Measurements from ENCODE around the gene TRMT6. TPM values are rescaled to one million over a fixed set of nuclear protein-coding genes. Genes with fewer than 3 reads are reported as not detected.
A peak's percentile ranks its signal among the peaks of the same experiment; 100 is the strongest.

Gene TRMT6
- total RNA-seq, 1 experiment from 2014 or later: 21.1 TPM

DNA sequence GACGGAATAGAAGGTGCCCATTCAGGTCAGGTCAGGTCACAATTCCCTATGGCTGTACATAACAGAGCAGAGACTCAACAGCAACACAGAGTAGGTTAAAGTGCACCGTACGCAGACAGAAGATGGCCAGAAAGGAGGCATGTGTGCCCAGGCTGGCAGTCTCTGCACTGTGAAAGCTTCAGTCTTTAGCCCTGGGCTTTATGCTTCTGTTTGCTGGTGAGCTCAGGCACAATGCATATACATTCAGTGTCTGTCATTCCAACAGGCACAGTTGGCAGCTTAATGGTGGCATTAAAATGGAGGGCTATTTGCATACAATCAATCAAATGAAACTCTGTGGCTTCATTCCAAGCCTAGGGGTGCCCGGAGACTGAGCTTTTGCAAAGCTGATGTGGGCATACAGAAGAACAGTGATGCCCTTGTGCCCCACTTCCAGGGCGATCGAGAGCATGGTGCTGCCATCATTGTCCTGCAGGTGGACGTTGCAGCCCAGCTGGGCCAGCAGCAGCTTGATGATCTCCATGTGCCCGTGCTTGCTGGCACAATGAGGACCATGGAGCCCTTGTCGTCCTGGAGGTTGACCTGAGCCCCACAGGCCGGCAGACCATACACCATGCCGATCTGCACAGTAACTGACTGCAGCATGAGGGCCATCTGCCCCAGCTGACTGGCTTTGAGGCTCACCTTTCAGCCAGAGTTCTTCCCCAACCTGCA lies 22.4 kb downstream of the TRMT6 start:
- H3K9me3 ChIP-seq (ENCODE audit: low read length): no peaks in the 10 kb centered on the region
- H3K27me3 ChIP-seq (ENCODE audit: low read length): no peaks in the 10 kb centered on the region
- peaks cover 6% of the 10 kb centered on the region for H3K4me1 ChIP-seq (ENCODE audit: low read length)
- H3K79me2 ChIP-seq (ENCODE audit: low read length): no peaks in the 10 kb centered on the region
- H3K4me2 ChIP-seq (ENCODE audit: low read depth, low read length, poor library complexity, severe bottlenecking): no peak overlapping the region
- H3K9ac ChIP-seq (ENCODE audit: low read length): no peak overlapping the region
- no peak overlapping the region for H3K4me3 ChIP-seq (ENCODE audit: low read length)
- H2AFZ ChIP-seq (ENCODE audit: low read length): no peak overlapping the region
- no peak overlapping the region for H3K27ac ChIP-seq (ENCODE audit: low read length)
- DNase-seq: no peak
- H4K20me1 ChIP-seq (ENCODE audit: insufficient read depth, low read depth, low read length): no peaks in the 10 kb centered on the region
- H3K36me3 ChIP-seq (ENCODE audit: insufficient read depth, low read length): no peaks in the 10 kb centered on the region
- no peaks in the 10 kb centered on the region for H3K9me2 ChIP-seq (replicated peaks; ENCODE audit: insufficient read depth, low read length)

DNA sequence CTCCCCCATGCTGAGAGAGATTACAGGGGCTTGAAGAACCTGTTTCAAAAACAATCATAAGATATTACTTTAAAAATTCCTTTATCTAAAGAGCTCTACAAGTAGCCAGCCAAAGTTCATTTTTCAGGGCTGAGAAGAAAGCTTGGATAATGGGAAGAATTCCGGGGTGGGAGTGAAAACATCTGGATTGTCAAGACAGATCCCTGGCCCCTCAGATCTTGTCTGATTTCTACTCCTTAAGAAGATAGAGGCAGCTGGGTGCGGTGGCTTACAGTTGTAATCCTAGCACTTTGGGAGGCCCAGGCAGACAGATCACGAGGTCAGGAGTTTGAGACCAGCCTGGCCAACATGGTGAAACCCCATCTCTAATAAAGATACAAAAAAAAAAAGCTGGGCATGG lies 24.8 kb downstream of the TRMT6 start:
- Histone ChIP-seq H3K4me3 (ENCODE audit: low read length) (no peak overlapping the region), H3K4me2 (ENCODE audit: low read depth, low read length, poor library complexity, severe bottlenecking) (no peak overlapping the region), H4K20me1 (ENCODE audit: insufficient read depth, low read depth, low read length) (no peaks in the 10 kb centered on the region), H3K27me3 (ENCODE audit: low read length) (no peaks in the 10 kb centered on the region), H3K9me2 (replicated peaks; ENCODE audit: insufficient read depth, low read length) (no peaks in the 10 kb centered on the region), H3K79me2 (ENCODE audit: low read length) (no peaks in the 10 kb centered on the region), H3K4me1 (ENCODE audit: low read length) (peaks cover 6% of the 10 kb centered on the region), H2AFZ (ENCODE audit: low read length) (no peak overlapping the region), H3K9me3 (ENCODE audit: low read length) (no peaks in the 10 kb centered on the region), H3K36me3 (ENCODE audit: insufficient read depth, low read length) (no peaks in the 10 kb centered on the region), H3K27ac (ENCODE audit: low read length) (no peak overlapping the region), H3K9ac (ENCODE audit: low read length) (no peak overlapping the region)
- no peak for DNase-seq

GRCh38 chr20:5923493-5923892 lies 26.8 kb downstream of the TRMT6 start:
- H3K9me3 ChIP-seq (ENCODE audit: low read length): no peaks in the 10 kb centered on the region
- no peak overlapping the region for H3K9ac ChIP-seq (ENCODE audit: low read length)
- H3K9me2 ChIP-seq (replicated peaks; ENCODE audit: insufficient read depth, low read length): no peaks in the 10 kb centered on the region
- H3K4me2 ChIP-seq (ENCODE audit: low read depth, low read length, poor library complexity, severe bottlenecking): no peak overlapping the region
- no peaks in the 10 kb centered on the region for H3K27me3 ChIP-seq (ENCODE audit: low read length)
- H3K27ac ChIP-seq (ENCODE audit: low read length): no peak overlapping the region
- H3K36me3 ChIP-seq (ENCODE audit: insufficient read depth, low read length): no peaks in the 10 kb centered on the region
- H3K79me2 ChIP-seq (ENCODE audit: low read length): no peaks in the 10 kb centered on the region
- peak overlapping the region; percentile 77; the same call in 1 of the 2 replicates for H2AFZ ChIP-seq (ENCODE audit: low read length)
- peaks cover 6% of the 10 kb centered on the region for H3K4me1 ChIP-seq (ENCODE audit: low read length)
- H3K4me3 ChIP-seq (ENCODE audit: low read length): no peak overlapping the region
- no peak for DNase-seq
- H4K20me1 ChIP-seq (ENCODE audit: insufficient read depth, low read depth, low read length): no peaks in the 10 kb centered on the region

DNA sequence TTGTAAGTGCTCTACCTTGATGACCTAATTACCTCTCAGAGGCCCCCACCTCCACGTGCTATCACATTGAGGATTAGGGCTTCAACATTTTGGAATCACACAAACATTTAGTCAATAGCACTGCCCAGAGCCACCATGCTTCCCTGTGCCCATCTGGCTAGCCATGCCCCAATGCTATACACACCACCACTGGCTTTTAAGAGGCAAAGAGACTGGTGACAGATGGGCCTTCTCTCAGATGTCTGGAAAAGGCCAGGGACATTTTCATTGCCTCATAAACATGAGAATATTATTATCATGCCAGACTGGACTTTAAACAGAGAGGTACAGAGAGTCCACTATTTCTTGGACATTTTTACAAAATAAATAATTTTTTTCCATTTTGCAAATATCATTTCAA lies 29.8 kb downstream of the TRMT6 start:
- H3K36me3 ChIP-seq (ENCODE audit: insufficient read depth, low read length): no peaks in the 10 kb centered on the region
- no peak for DNase-seq
- no peak overlapping the region for H3K9ac ChIP-seq (ENCODE audit: low read length)
- no peaks in the 10 kb centered on the region for H3K9me2 ChIP-seq (replicated peaks; ENCODE audit: insufficient read depth, low read length)
- H2AFZ ChIP-seq (ENCODE audit: low read length): no peak overlapping the region
- H3K9me3 ChIP-seq (ENCODE audit: low read length): no peaks in the 10 kb centered on the region
- H4K20me1 ChIP-seq (ENCODE audit: insufficient read depth, low read depth, low read length): no peaks in the 10 kb centered on the region
- no peak overlapping the region for H3K27ac ChIP-seq (ENCODE audit: low read length)
- H3K4me2 ChIP-seq (ENCODE audit: low read depth, low read length, poor library complexity, severe bottlenecking): no peak overlapping the region
- no peaks in the 10 kb centered on the region for H3K27me3 ChIP-seq (ENCODE audit: low read length)
- H3K79me2 ChIP-seq (ENCODE audit: low read length): no peaks in the 10 kb centered on the region
- no peaks in the 10 kb centered on the region for H3K4me1 ChIP-seq (ENCODE audit: low read length)
- no peak overlapping the region for H3K4me3 ChIP-seq (ENCODE audit: low read length)

DNA sequence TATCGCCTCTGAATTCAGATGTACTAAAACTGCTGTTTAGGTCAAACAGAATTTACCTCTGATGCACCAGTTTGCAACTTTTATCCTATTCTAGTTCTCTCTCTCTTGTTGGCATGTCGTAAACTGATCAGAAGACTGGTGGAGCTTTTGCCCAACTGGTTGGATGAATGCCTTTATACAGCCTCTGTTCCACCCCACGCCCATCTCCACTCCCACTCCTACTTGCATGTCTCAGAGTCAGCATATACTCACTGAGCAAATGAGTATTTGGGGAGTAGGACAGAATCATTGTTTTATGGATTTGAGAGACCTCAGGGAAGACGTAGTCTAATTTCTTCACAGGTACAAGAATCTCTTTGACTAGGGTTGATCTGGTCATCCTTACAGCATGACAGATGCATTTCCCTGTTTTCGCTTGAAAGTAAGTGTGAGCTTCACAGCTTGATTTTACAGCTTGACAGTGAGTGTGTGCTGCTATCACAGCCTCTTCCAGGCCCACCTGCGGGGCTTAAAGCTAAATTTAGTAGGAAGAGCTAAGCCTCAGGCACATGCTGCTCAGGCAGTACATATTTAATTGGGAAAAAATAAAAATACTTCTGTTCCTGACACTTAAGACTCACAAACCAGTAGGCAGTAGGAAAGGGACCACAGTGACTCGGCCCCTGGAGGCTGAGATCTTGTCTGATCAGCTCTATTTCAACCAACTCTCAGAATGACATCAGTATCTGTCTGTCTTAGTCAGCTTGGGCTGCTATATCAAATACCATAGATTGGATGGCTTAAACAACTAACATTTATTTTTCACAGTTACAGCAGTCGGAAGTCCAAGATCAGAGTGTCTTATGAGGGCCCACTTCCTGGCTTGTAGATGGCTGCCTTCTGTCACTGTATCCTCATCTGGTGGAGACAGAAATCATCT lies 30.4 kb downstream of the TRMT6 start:
- H3K27ac ChIP-seq (ENCODE audit: low read length): no peak overlapping the region
- H3K4me2 ChIP-seq (ENCODE audit: low read depth, low read length, poor library complexity, severe bottlenecking): no peak overlapping the region
- H3K9me2 ChIP-seq (replicated peaks; ENCODE audit: insufficient read depth, low read length): no peaks in the 10 kb centered on the region
- H3K9me3 ChIP-seq (ENCODE audit: low read length): no peaks in the 10 kb centered on the region
- H3K27me3 ChIP-seq (ENCODE audit: low read length): no peaks in the 10 kb centered on the region
- no peaks in the 10 kb centered on the region for H4K20me1 ChIP-seq (ENCODE audit: insufficient read depth, low read depth, low read length)
- no peaks in the 10 kb centered on the region for H3K36me3 ChIP-seq (ENCODE audit: insufficient read depth, low read length)
- no peak overlapping the region for H3K4me3 ChIP-seq (ENCODE audit: low read length)
- H3K9ac ChIP-seq (ENCODE audit: low read length): no peak overlapping the region
- DNase-seq: no peak
- H2AFZ ChIP-seq (ENCODE audit: low read length): no peak overlapping the region
- H3K4me1 ChIP-seq (ENCODE audit: low read length): no peaks in the 10 kb centered on the region
- H3K79me2 ChIP-seq (ENCODE audit: low read length): no peaks in the 10 kb centered on the region

DNA sequence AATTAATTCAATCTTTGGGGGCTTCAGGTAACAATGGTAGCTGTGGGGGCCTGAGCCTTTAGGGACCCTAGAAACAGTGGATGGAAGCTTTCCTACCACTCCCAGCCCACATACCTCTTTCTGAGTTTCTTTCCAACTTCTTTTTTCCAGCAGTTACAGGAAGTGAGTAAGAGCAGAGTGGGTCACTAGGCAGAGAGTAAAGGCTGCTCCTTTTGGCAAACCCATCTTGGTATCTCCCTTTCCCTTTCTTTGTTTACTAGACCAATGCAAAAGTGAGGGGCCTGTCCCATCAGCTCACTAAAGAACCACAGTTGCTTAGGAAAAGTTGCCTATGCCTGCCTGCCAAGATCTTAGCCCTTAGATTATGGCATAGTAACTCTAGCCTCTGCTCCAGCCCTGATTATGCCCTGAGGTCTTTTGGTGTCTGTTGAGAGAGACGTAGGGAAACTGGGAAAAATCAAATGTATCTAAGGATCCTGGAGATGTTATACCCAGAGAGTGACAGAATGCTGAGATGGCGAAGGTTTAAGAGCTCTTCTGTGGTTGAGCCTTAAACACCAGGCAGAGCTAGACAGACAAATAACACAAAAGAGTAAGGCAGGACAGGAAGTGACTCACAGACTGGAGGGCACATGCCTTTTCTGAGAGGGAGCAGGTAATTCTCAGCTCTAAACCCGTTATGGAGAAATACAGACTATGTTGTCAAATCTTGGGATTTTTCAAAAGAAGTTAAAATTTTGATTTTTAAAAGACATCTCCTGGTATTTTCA lies 31.3 kb downstream of the TRMT6 start:
- H3K9me3 ChIP-seq (ENCODE audit: low read length): no peaks in the 10 kb centered on the region
- H3K4me3 ChIP-seq (ENCODE audit: low read length): no peak overlapping the region
- H2AFZ ChIP-seq (ENCODE audit: low read length): no peak overlapping the region
- no peaks in the 10 kb centered on the region for H3K27me3 ChIP-seq (ENCODE audit: low read length)
- no peak overlapping the region for H3K27ac ChIP-seq (ENCODE audit: low read length)
- no peaks in the 10 kb centered on the region for H3K36me3 ChIP-seq (ENCODE audit: insufficient read depth, low read length)
- H3K4me1 ChIP-seq (ENCODE audit: low read length): no peaks in the 10 kb centered on the region
- H3K4me2 ChIP-seq (ENCODE audit: low read depth, low read length, poor library complexity, severe bottlenecking): no peak overlapping the region
- H3K9me2 ChIP-seq (replicated peaks; ENCODE audit: insufficient read depth, low read length): no peaks in the 10 kb centered on the region
- DNase-seq: no peak
- no peaks in the 10 kb centered on the region for H4K20me1 ChIP-seq (ENCODE audit: insufficient read depth, low read depth, low read length)
- no peaks in the 10 kb centered on the region for H3K79me2 ChIP-seq (ENCODE audit: low read length)
- H3K9ac ChIP-seq (ENCODE audit: low read length): no peak overlapping the region

DNA sequence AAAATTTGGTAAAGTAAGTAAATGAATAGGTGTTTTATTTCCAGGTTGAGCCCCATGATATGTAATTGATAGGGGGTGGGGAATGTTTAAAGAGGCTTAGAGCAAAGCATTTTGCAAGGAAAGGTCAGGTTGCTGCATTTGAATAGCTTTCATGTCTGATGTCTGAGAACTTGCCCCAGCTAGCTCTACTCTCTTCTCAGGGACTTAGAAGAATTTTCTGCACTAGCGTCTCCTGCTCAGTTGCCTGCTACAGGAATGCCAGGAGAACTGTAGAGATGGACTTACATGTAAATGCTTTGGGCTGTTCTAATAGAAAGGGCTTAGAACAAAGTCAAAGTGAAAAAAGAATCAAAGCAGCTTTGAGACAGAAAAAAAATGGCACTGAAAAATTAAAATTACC lies 35.5 kb downstream of the TRMT6 start:
- Histone ChIP-seq H3K4me3 (ENCODE audit: low read length) (no peak overlapping the region), H3K9ac (ENCODE audit: low read length) (no peak overlapping the region), H3K9me2 (replicated peaks; ENCODE audit: insufficient read depth, low read length) (no peaks in the 10 kb centered on the region), H3K4me2 (ENCODE audit: low read depth, low read length, poor library complexity, severe bottlenecking) (no peak overlapping the region), H3K9me3 (ENCODE audit: low read length) (no peaks in the 10 kb centered on the region), H4K20me1 (ENCODE audit: insufficient read depth, low read depth, low read length) (no peaks in the 10 kb centered on the region), H3K27me3 (ENCODE audit: low read length) (no peaks in the 10 kb centered on the region), H2AFZ (ENCODE audit: low read length) (no peak overlapping the region), H3K4me1 (ENCODE audit: low read length) (peaks cover 13% of the 10 kb centered on the region), H3K79me2 (ENCODE audit: low read length) (no peaks in the 10 kb centered on the region), H3K27ac (ENCODE audit: low read length) (no peak overlapping the region), H3K36me3 (ENCODE audit: insufficient read depth, low read length) (no peaks in the 10 kb centered on the region)
- DNase-seq: no peak

DNA sequence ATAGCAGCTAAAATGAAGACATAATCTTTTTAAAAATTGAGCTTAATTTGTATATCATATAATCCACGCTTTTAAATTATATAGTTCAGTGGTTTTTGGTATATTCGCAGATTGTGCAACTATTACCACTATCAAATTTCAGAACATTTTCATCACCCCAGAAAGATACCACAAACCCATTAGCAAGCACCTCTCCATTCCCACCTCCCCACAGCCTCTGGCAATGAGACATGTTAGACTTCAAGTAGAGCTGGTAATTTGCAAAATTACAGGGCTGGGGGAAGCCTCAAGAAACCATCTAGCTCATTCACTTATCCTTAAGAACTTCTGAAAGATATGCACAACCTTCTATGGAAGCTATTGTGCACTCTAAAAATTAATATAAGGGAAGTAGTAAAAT lies 37.2 kb downstream of the TRMT6 start:
- Histone ChIP-seq H3K79me2 (ENCODE audit: low read length) (no peaks in the 10 kb centered on the region), H3K9me2 (replicated peaks; ENCODE audit: insufficient read depth, low read length) (no peaks in the 10 kb centered on the region), H3K9me3 (ENCODE audit: low read length) (no peaks in the 10 kb centered on the region), H4K20me1 (ENCODE audit: insufficient read depth, low read depth, low read length) (no peaks in the 10 kb centered on the region), H3K27me3 (ENCODE audit: low read length) (no peaks in the 10 kb centered on the region), H3K9ac (ENCODE audit: low read length) (no peak overlapping the region), H3K4me3 (ENCODE audit: low read length) (no peak overlapping the region), H3K4me2 (ENCODE audit: low read depth, low read length, poor library complexity, severe bottlenecking) (no peak overlapping the region), H3K4me1 (ENCODE audit: low read length) (peaks cover 13% of the 10 kb centered on the region), H2AFZ (ENCODE audit: low read length) (no peak overlapping the region), H3K36me3 (ENCODE audit: insufficient read depth, low read length) (no peaks in the 10 kb centered on the region), H3K27ac (ENCODE audit: low read length) (no peak overlapping the region)
- DNase-seq: no peak
